Measurements from ENCODE around the gene AGTPBP1.
A peak's percentile ranks its signal among the peaks of the same experiment; 100 is the strongest.
"Not testable (repeated sequence)": the region's sequence is repeated elsewhere in the genome, so short reads cannot be mapped to it uniquely, and the experiment has no call there.

AGTPBP1 gene

GRCh38 chr9:85741875-85742596 lies at the start of gene AGTPBP1:
TSS of gene AGTPBP1 (minus strand) at chr9:85741954. CDS start at chr9:85712533, 29,421 bp downstream.
- intact Hi-C loops (cut with DNase I), result no loop called here
- peak; percentile 79 to 98 (median 95) for DNase-seq

- DNase-seq; intact Hi-C loops (cut with DNase I): not testable (repeated sequence)
Measured at GRCh38 chr9:85786116-85786515, 44.4 kb upstream of the AGTPBP1 start.

- DNase-seq; intact Hi-C loops (cut with DNase I): not testable (repeated sequence)
Measured at GRCh38 chr9:85773844-85774243, 32.1 kb upstream of the AGTPBP1 start.

GRCh38 chr9:85761802-85762201 lies 20.0 kb upstream of the AGTPBP1 start:
- DNase-seq; intact Hi-C loops (cut with DNase I): not testable (repeated sequence)

- intact Hi-C loops (cut with DNase I); DNase-seq: not testable (repeated sequence)
Measured at GRCh38 chr9:85757716-85758115, 16.0 kb upstream of the AGTPBP1 start.

GRCh38 chr9:85756216-85756615 lies 14.5 kb upstream of the AGTPBP1 start:
- intact Hi-C loops (cut with DNase I); DNase-seq: not testable (repeated sequence)

GRCh38 chr9:85746309-85746708 lies 4.6 kb upstream of the AGTPBP1 start:
- intact Hi-C loops (cut with DNase I), result no loop called here
- no peak for DNase-seq

GRCh38 chr9:85745203-85745602 lies 3.4 kb upstream of the AGTPBP1 start:
- intact Hi-C loops (cut with DNase I), result no loop called here
- DNase-seq, result no peak

- no peak for DNase-seq
Measured at GRCh38 chr9:85744480-85744879, 2.7 kb upstream of the AGTPBP1 start.

GRCh38 chr9:85743275-85744128 lies 1.7 kb upstream of the AGTPBP1 start:
- intact Hi-C loops (cut with DNase I), result no loop called here
- DNase-seq, result no peak

More at GRCh38 chr9:85744480-85744879, 2.7 kb upstream of the AGTPBP1 start:
- intact Hi-C loops (cut with DNase I), result no loop called here

- intact Hi-C loops (cut with DNase I), result no loop called here
- no peak for DNase-seq
Measured at GRCh38 chr9:85742597-85742936, 813 bp upstream of the AGTPBP1 start.

- intact Hi-C loops (cut with DNase I), result no loop called here
- DNase-seq, result peak in 34 of 42 donors; percentile 6 to 65 (median 36)
Measured at GRCh38 chr9:85741095-85741874, 469 bp downstream of the AGTPBP1 start.

- DNase-seq, result peak in 2 of 42 donors; percentile 19 to 53
- intact Hi-C loops (cut with DNase I), result no loop called here
Measured at GRCh38 chr9:85740787-85741094, 1.0 kb downstream of the AGTPBP1 start.

GRCh38 chr9:85738509-85738908 lies 3.2 kb downstream of the AGTPBP1 start:
- DNase-seq, result no peak
- intact Hi-C loops (cut with DNase I), result no loop called here

- intact Hi-C loops (cut with DNase I), result no loop called here
- DNase-seq, result no peak
Measured at GRCh38 chr9:85737671-85738070, 4.1 kb downstream of the AGTPBP1 start.

- DNase-seq, result no peak
- intact Hi-C loops (cut with DNase I), result no loop called here
Measured at GRCh38 chr9:85730916-85731630, 10.7 kb downstream of the AGTPBP1 start.

GRCh38 chr9:85729882-85730281 lies 11.9 kb downstream of the AGTPBP1 start:
- intact Hi-C loops (cut with DNase I), result no loop called here
- DNase-seq, result no peak

GRCh38 chr9:85727500-85727899 lies 14.3 kb downstream of the AGTPBP1 start:
- intact Hi-C loops (cut with DNase I), result no loop called here
- DNase-seq, result no peak

- intact Hi-C loops (cut with DNase I), result no loop called here
- DNase-seq, result no peak
Measured at GRCh38 chr9:85726737-85727136, 15.0 kb downstream of the AGTPBP1 start.
